Posterior cingulate gyrus (tissue), 11 donors: ENCODE measurements around the gene TRPV3.
A peak's percentile ranks its signal among the peaks of the same experiment; 100 is the strongest.
"Not testable (repeated sequence)": the region's sequence is repeated elsewhere in the genome, so short reads cannot be mapped to it uniquely, and the experiment has no call there.

Experiments used
- DNase-seq, 10 donors: peaks; one replicate each; pipeline versions ENCODE4 v3.0.0 to v3.0.0-alpha.2; 2020 to 2021; ENCODE audit warnings: mixed read lengths in 3 of 10
- intact Hi-C: fragments of 100-400 bp; cut with DNase I; formaldehyde crosslinking; loops from one replicate; pipeline ENCODE4 v1.15.1; 2023

TRPV3 gene

GRCh38 chr17:3557768-3558583, at the start of gene TRPV3:
TRPV3 (minus strand) TSS chr17:3557812; CDS start chr17:3554850, 2,962 bp downstream.
- peak in 2 of 10 donors; percentile 62 to 84 for DNase-seq
- intact Hi-C loops = no loop called here

GRCh38 chr17:3603870-3604259, 46.3 kb upstream of the TRPV3 start:
- intact Hi-C loops = no loop called here
- DNase-seq = peak in 1 of 10 donors; percentile 49

- intact Hi-C loops = no loop called here
- peak in 3 of 10 donors; percentile 17 to 63 (median 54) for DNase-seq
Measured at GRCh38 chr17:3603119-3603869, 45.7 kb upstream of the TRPV3 start.

GRCh38 chr17:3602499-3602898, 44.9 kb upstream of the TRPV3 start:
- peak in 3 of 10 donors; percentile 18 to 61 (median 19) for DNase-seq
- intact Hi-C loops = no loop called here

GRCh38 chr17:3600529-3601205, 43.1 kb upstream of the TRPV3 start:
- intact Hi-C loops = no loop called here
- DNase-seq = peak in 2 of 10 donors; percentile 65 to 75

GRCh38 chr17:3598078-3598477, 40.5 kb upstream of the TRPV3 start:
- intact Hi-C loops = no loop called here
- DNase-seq = peak in 1 of 10 donors; percentile 77

GRCh38 chr17:3596804-3597464, 39.3 kb upstream of the TRPV3 start:
- DNase-seq = peak in 2 of 10 donors; percentile 74 to 82
- intact Hi-C loops = no loop called here

- DNase-seq = peak in 1 of 10 donors; percentile 64
- intact Hi-C loops = no loop called here
Measured at GRCh38 chr17:3594976-3595375, 37.4 kb upstream of the TRPV3 start.

- DNase-seq = peak; percentile 37 to 95 (median 68)
- intact Hi-C loops = no loop called here
Measured at GRCh38 chr17:3594051-3594800, 36.6 kb upstream of the TRPV3 start.

- intact Hi-C loops = no loop called here
- no peak for DNase-seq
Measured at GRCh38 chr17:3593384-3593783, 35.8 kb upstream of the TRPV3 start.

- intact Hi-C loops = no loop called here
- no peak for DNase-seq
Measured at GRCh38 chr17:3592216-3592860, 34.7 kb upstream of the TRPV3 start.

- intact Hi-C loops = no loop called here
- DNase-seq = no peak
Measured at GRCh38 chr17:3590768-3591167, 33.2 kb upstream of the TRPV3 start.

GRCh38 chr17:3590231-3590630, 32.6 kb upstream of the TRPV3 start:
- no peak for DNase-seq
- intact Hi-C loops = no loop called here

GRCh38 chr17:3589784-3590183, 32.2 kb upstream of the TRPV3 start:
- intact Hi-C loops = no loop called here
- DNase-seq = no peak

GRCh38 chr17:3585826-3586225, 28.2 kb upstream of the TRPV3 start:
- intact Hi-C loops = no loop called here
- peak in 1 of 10 donors; percentile 55 for DNase-seq

GRCh38 chr17:3583456-3583855, 25.8 kb upstream of the TRPV3 start:
- peak in 1 of 10 donors; percentile 55 for DNase-seq
- intact Hi-C loops = no loop called here

- intact Hi-C loops = no loop called here
- DNase-seq = peak in 1 of 10 donors; percentile 59
Measured at GRCh38 chr17:3582915-3583314, 25.3 kb upstream of the TRPV3 start.

- intact Hi-C loops, DNase-seq: not testable (repeated sequence)
Measured at GRCh38 chr17:3578667-3579066, 21.1 kb upstream of the TRPV3 start.

- no peak for DNase-seq
- intact Hi-C loops = no loop called here
Measured at GRCh38 chr17:3576970-3577369, 19.4 kb upstream of the TRPV3 start.
